NCI-H69 (cell line): ENCODE measurements around the gene P2RX4.
"Not testable (repeated sequence)": the region's sequence is repeated elsewhere in the genome, so short reads cannot be mapped to it uniquely, and the experiment has no call there.

Experiments
- DNase-seq: peaks from one replicate; lab custom pipeline; 2025; lab: John Stamatoyannopoulos, UW

P2RX4 gene

GRCh38 chr12:121222847-121223246, 12.9 kb downstream of the P2RX4 start:
- DNase-seq, result no peak

GRCh38 chr12:121223292-121224285, 13.7 kb downstream of the P2RX4 start:
- peak; percentile 46 for DNase-seq

DNA sequence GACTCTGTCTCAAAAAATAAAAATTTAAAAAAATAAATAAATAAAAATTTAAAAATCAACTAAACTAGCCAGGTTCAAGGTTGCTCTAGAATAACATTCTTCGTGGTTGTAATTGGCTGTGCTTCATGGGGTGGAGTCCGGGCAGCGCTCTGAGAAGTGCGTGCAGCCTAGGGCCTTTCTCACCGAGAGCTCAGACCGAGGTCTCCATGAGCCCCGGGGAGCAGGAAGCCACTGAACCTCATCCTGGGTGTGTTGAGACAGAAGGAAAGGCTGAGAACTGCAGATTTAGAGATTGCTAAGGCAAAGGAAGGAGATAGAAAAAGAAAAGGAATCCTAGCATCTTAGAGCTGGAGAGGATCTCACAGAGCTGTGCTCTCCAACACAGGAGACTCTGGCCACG, 14.7 kb downstream of the P2RX4 start:
- no peak for DNase-seq

GRCh38 chr12:121226399-121226798, 16.5 kb downstream of the P2RX4 start:
- no peak for DNase-seq

GRCh38 chr12:121226871-121227270, 16.9 kb downstream of the P2RX4 start:
- not testable (repeated sequence) for DNase-seq

DNA sequence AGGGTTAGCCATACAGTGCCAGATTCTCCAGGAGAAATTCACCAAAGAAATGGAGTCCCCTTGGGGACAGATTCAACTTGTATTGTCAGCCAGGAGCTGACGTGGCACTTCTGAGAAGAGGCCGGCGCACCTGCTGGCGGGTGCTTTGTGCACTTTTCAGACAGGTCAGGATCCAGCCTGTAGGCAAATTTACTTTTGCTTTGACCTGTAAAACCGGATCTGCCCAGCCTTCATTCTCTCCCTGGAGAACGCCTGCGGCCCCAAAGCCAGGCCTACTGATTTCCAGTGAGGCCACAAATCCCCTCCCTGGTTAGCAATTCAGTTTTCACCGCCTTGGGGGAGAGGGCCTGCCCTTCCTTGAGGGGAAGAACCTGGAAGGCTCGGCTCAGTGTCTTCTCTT, 17.4 kb downstream of the P2RX4 start:
- DNase-seq, result peak; percentile 93

DNA sequence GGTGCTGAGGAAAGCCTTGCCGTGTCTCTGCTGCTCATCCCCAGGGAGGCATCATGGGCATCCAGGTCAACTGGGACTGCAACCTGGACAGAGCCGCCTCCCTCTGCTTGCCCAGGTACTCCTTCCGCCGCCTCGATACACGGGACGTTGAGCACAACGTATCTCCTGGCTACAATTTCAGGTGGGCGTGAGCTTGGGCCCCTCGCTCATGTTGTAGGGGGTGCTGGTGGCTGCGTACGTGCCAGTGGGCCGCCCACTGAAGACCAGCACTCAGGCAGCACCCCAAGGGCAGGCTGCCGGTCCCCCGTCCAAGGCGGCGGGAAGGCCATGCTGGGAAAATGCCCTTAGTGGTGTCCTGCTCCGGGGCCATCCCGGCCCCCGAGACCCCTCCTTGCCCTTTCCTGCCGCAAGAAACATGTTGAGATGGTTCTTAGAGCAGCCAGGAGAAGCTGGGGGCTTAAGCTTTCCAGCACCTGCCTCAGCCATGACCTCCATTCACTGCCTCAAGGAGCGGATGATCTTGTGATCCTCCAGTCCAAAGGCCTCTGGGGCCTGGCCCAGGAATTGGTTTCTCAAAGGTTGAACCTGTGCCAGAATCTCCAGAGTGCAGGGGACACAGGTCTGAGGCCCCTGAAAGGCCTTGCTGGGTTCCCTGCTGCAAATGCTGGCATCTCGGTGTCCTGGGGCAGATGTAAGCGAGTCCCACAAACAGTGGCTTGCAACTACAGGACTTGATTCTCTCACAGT, 19.2 kb downstream of the P2RX4 start:
- DNase-seq, result no peak

- peak; percentile 87 for DNase-seq
These were observed 20.1 kb downstream of the P2RX4 start for GRCh38 chr12:121229826-121230537.

DNA sequence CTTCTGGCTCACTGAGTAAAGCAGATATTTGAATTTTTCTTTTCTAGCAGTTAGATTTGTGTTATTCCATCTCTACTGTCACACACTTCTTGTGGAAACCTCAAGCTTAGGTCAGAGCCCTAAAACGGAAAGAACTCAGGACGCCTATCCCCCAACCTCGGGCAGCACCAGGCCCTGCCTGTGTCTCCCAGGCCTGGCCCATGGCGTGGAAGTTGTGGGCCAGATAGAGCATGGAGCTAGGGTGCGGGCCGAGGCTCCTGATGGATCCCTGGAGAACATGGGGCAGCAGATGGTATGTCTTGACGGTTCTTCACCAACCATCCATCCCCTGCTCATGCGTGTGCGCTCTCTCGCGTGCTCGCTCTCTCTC, 20.6 kb downstream of the P2RX4 start:
- DNase-seq, result no peak

DNA sequence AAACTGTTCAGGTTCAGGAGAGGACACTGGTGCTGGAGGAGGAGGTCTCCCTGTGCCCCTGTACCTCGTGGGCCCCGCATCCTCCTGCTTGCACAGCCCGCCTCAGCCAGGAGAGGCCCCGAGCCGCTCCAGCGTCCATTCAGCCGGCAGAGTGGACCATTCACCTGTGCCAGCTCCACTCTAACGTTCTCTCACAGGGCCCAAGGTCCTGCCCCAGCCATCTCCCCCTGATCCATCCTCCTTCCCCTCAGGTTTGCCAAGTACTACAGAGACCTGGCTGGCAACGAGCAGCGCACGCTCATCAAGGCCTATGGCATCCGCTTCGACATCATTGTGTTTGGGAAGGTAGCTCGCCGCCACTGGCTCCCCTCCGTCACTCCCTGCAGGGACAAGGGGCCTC, 22.2 kb downstream of the P2RX4 start:
- no peak for DNase-seq

GRCh38 chr12:121232977-121233627, 23.2 kb downstream of the P2RX4 start:
- DNase-seq, result no peak

DNA sequence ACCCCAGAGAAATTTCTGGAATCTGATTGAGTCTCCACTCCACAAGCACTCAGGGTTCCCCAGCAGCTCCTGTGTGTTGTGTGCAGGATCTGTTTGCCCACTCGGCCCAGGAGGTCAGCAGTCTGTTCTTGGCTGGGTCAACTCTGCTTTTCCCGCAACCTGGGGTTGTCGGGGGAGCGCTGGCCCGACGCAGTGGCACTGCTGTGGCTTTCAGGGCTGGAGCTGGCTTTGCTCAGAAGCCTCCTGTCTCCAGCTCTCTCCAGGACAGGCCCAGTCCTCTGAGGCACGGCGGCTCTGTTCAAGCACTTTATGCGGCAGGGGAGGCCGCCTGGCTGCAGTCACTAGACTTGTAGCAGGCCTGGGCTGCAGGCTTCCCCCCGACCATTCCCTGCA, 23.7 kb downstream of the P2RX4 start:
- no peak for DNase-seq

DNA sequence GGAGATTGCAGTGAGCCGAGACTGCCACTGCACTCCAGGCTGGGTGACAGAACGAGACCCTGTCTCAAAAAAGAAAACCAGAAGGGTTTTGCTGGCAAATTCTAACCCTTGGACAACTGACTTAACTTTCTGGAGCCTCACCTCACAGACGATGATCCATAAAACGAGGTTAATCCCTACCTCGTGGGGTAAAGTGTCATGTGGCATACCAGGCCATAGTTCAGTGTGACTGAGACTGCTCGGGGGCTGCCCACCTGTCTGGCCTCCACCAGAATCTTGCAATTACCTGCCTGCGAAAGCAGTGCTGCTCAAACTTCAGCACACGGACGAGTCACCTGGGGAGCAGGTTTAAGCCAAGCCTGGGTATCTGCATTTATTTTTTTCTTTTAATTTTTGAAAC, 26.8 kb downstream of the P2RX4 start:
- DNase-seq, result no peak

GRCh38 chr12:121237415-121237814, 27.5 kb downstream of the P2RX4 start:
- no peak for DNase-seq

- DNase-seq, result peak; percentile 41
These were observed 28.2 kb downstream of the P2RX4 start for GRCh38 chr12:121238086-121238485.

- peak; percentile 91 for DNase-seq
These were observed 28.8 kb downstream of the P2RX4 start for GRCh38 chr12:121238604-121239350.

DNA sequence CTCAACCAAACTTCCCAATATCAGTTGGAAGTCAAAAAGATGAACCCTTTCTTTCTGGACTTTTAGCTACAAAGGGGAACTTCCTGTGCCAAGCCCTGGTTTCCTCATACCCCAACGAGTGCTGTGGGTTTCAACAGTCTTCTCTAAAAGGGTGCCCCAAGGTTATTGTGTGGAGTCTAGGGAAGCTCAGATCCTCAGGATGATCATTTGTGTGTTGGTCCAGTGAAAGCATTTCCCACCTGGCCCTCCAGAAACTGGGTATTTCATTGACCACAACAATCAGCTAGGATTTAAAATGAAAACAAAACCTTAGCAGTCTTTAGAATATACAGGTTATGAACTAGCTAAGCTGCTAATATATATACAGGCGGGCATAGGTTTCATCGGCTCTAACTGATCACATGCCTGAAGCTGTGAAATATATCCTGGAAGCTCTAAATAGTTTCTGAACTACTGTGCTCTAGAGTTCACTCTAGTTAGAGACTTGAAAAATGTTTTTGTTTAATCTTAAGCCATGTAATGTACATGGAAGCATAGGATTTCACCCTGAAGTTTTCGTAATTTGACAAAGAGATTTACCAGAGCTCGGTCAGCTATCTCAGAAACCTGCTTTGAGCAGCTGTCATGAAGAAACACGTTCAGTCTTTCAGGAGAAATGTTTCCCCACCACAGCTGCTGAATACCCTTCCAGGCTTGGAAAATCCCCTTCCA, 29.6 kb downstream of the P2RX4 start:
- no peak for DNase-seq

DNA sequence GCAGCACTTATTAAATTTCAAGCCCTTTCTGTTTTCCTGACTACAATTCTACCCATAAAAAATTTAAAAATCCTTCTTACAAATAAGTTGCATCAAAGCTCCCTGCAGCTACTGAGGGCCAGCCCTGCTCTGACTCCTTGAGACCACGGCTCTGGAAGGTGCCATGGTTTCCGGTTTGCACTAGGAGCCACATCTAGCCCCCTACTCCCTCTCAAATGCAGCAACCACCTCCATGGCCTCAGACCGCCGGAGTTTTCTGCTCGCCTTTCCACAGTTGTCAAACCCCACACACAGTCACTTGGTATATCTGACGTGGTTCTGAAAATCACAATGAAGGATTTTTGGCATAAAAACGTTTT, 30.1 kb downstream of the P2RX4 start:
- DNase-seq, result no peak

DNA sequence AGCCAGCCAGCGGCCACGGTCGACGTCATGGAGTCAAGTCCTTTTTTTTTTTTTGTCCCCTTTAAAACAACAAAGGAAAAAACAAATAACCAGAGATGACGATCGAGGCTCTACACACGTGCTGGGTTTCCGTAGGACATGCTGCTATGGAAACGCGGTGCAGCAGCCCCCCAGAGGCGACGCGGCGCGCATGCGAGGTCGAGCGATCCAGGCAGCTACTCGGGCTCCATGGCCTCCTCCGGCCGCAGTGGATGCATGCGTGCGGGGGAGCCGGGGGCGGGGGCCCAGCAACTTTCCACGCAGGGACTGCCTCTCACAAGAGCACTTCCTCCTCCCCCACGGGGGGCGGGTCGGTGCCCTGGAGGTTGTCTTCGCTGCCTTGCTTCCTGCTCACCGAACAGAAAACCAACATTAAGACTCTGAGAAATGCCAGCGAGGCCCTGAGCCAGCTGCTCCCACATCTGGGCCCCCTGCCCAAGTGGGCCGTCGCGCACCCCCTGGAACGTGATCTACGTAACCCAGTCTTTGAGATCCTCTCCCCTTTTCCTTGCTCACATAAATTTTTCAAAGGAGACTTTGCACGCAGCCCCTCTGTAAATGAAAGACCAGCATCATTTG, 30.7 kb downstream of the P2RX4 start:
- no peak for DNase-seq
